Measurements from ENCODE around the gene CCDC69.
A peak's percentile ranks its signal among the peaks of the same experiment; 100 is the strongest.
"Not testable (repeated sequence)": the region's sequence is repeated elsewhere in the genome, so short reads cannot be mapped to it uniquely, and the experiment has no call there.

CCDC69 gene

GRCh38 chr5:151244206-151244605 lies 20.3 kb upstream of the CCDC69 start:
- DNase-seq (ENCODE audit: low spot score): no peak

- DNase-seq (ENCODE audit: low spot score): no peak
Measured at GRCh38 chr5:151243564-151243963, 19.7 kb upstream of the CCDC69 start.

- DNase-seq (ENCODE audit: low spot score): no peak
Measured at GRCh38 chr5:151243127-151243526, 19.2 kb upstream of the CCDC69 start.

GRCh38 chr5:151240924-151241635 lies 17.2 kb upstream of the CCDC69 start:
- DNase-seq (ENCODE audit: low spot score): no peak

GRCh38 chr5:151240268-151240835 lies 16.5 kb upstream of the CCDC69 start:
- not testable (repeated sequence) for DNase-seq (ENCODE audit: low spot score)

GRCh38 chr5:151239237-151239861 lies 15.5 kb upstream of the CCDC69 start:
- DNase-seq (ENCODE audit: low spot score): peak; percentile 76

GRCh38 chr5:151238303-151238741 lies 14.4 kb upstream of the CCDC69 start:
- no peak for DNase-seq (ENCODE audit: low spot score)

- no peak for DNase-seq (ENCODE audit: low spot score)
Measured at GRCh38 chr5:151237685-151238084, 13.8 kb upstream of the CCDC69 start.

- DNase-seq (ENCODE audit: low spot score): no peak
Measured at GRCh38 chr5:151236888-151237287, 13.0 kb upstream of the CCDC69 start.

- DNase-seq (ENCODE audit: low spot score): not testable (repeated sequence)
Measured at GRCh38 chr5:151235239-151235571, 11.3 kb upstream of the CCDC69 start.

GRCh38 chr5:151234476-151235238 lies 10.8 kb upstream of the CCDC69 start:
- no peak for DNase-seq (ENCODE audit: low spot score)

GRCh38 chr5:151233616-151234085 lies 9.8 kb upstream of the CCDC69 start:
- DNase-seq (ENCODE audit: low spot score): no peak

- no peak for DNase-seq (ENCODE audit: low spot score)
Measured at GRCh38 chr5:151231359-151231758, 7.5 kb upstream of the CCDC69 start.

GRCh38 chr5:151230048-151230680 lies 6.3 kb upstream of the CCDC69 start:
- no peak for DNase-seq (ENCODE audit: low spot score)

GRCh38 chr5:151228986-151229385 lies 5.1 kb upstream of the CCDC69 start:
- no peak for DNase-seq (ENCODE audit: low spot score)

GRCh38 chr5:151227918-151228447 lies 4.1 kb upstream of the CCDC69 start:
- DNase-seq (ENCODE audit: low spot score): no peak

- no peak for DNase-seq (ENCODE audit: low spot score)
Measured at GRCh38 chr5:151225475-151225874, 1.6 kb upstream of the CCDC69 start.

- no peak for DNase-seq (ENCODE audit: low spot score)
Measured at GRCh38 chr5:151225071-151225470, 1.2 kb upstream of the CCDC69 start.

GRCh38 chr5:151224372-151224771 lies 480 bp upstream of the CCDC69 start:
- no peak for DNase-seq (ENCODE audit: low spot score)

GRCh38 chr5:151222790-151223446 lies 974 bp downstream of the CCDC69 start:
- DNase-seq (ENCODE audit: low spot score): no peak

GRCh38 chr5:151222054-151222789 lies 1.7 kb downstream of the CCDC69 start:
- DNase-seq (ENCODE audit: low spot score): no peak

Measured in Ammon's horn (tissue), 1 donor.